HG02938 (cell line): ENCODE results near the gene GLO1.
A peak's percentile ranks its signal among the peaks of the same experiment; 100 is the strongest.

Experiments
- ATAC-seq: cut with Tn5 transposase; IDR thresholded peaks from one replicate; pipeline ENCODE4 v1.9.1; 2021; ENCODE audit warnings: mild to moderate bottlenecking, moderate library complexity; ENCODE audit not compliant: unreplicated experiment

Gene GLO1

GRCh38 chr6:38673397-38674165, 29.4 kb downstream of the GLO1 start:
- ATAC-seq: no peak

GRCh38 chr6:38671885-38672467, 31.0 kb downstream of the GLO1 start:
- peak; percentile 76 for ATAC-seq

- ATAC-seq: no peak
Observed at GRCh38 chr6:38658418-38659167, 44.4 kb downstream of the GLO1 start.

GRCh38 chr6:38656896-38657295, 46.0 kb downstream of the GLO1 start:
- ATAC-seq: no peak

GRCh38 chr6:38654263-38654662, 48.7 kb downstream of the GLO1 start:
- no peak for ATAC-seq

- no peak for ATAC-seq
Observed at GRCh38 chr6:38651121-38651784, 51.7 kb downstream of the GLO1 start.

- ATAC-seq: no peak
Observed at GRCh38 chr6:38650207-38650752, 52.7 kb downstream of the GLO1 start.

- ATAC-seq: no peak
Observed at GRCh38 chr6:38649744-38650143, 53.2 kb downstream of the GLO1 start.

GRCh38 chr6:38648629-38649028, 54.3 kb downstream of the GLO1 start:
- no peak for ATAC-seq

- no peak for ATAC-seq
Observed at GRCh38 chr6:38646166-38646878, 56.6 kb downstream of the GLO1 start.

GRCh38 chr6:38644951-38645350, 58.0 kb downstream of the GLO1 start:
- no peak for ATAC-seq

GRCh38 chr6:38640216-38640909, 62.6 kb downstream of the GLO1 start:
- no peak for ATAC-seq

- peak; percentile 77 for ATAC-seq
Observed at GRCh38 chr6:38639498-38640215, 63.3 kb downstream of the GLO1 start, which contains the start of gene BTBD9. Gene BTBD9 (minus strand): TSS chr6:38639929.

GRCh38 chr6:38638941-38639497, 63.9 kb downstream of the GLO1 start:
- ATAC-seq: peak; percentile 19

- ATAC-seq: no peak
Observed at GRCh38 chr6:38637756-38638155, 65.2 kb downstream of the GLO1 start.

- no peak for ATAC-seq
Observed at GRCh38 chr6:38636027-38636426, 66.9 kb downstream of the GLO1 start.

GRCh38 chr6:38634518-38634917, 68.4 kb downstream of the GLO1 start:
- no peak for ATAC-seq

- ATAC-seq: no peak
Observed at GRCh38 chr6:38632490-38632889, 70.5 kb downstream of the GLO1 start.
